Parathyroid adenoma (tissue), 2 donors: Measurements from ENCODE around the gene SOX30.

Experiments used
- H2AFZ ChIP-seq: fragments of 300-600 bp; sonication (generic); one replicate; pipeline ENCODE4 v1.7.0; 2017; ENCODE audit warnings: antibody characterized with exemption, mild to moderate bottlenecking
- H3K27ac ChIP-seq: fragments of 300-600 bp; sonication (generic); one replicate; pipeline ENCODE4 v1.7.0; 2017
- H3K27me3 ChIP-seq: fragments of 300-600 bp; sonication (generic); one replicate; pipeline ENCODE4 v1.7.0; 2017; ENCODE audit warnings: low read length; ENCODE audit not compliant: control insufficient read depth, insufficient read depth
- H3K36me3 ChIP-seq: fragments of 300-600 bp; sonication (generic); one replicate; pipeline ENCODE4 v1.7.0; 2017; ENCODE audit warnings: low read length; ENCODE audit not compliant: control insufficient read depth, insufficient read depth
- H3K4me1 ChIP-seq: fragments of 300-600 bp; sonication (generic); one replicate; pipeline ENCODE4 v1.7.0; 2017; ENCODE audit warnings: control low read depth
- H3K4me2 ChIP-seq: fragments of 300-600 bp; sonication (generic); one replicate; pipeline ENCODE4 v1.7.0; 2017; ENCODE audit warnings: low read length
- H3K4me3 ChIP-seq: fragments of 300-600 bp; sonication (generic); one replicate; pipeline ENCODE4 v1.7.0; 2017; ENCODE audit warnings: low read depth, low read length
- H3K79me2 ChIP-seq: fragments of 300-600 bp; sonication (generic); one replicate; pipeline ENCODE4 v1.7.0; 2017; ENCODE audit warnings: control low read depth
- H3K9ac ChIP-seq: fragments of 300-600 bp; sonication (generic); one replicate; pipeline ENCODE4 v1.7.0; 2017; ENCODE audit warnings: mild to moderate bottlenecking
- H3K9me3 ChIP-seq: fragments of 300-600 bp; sonication (generic); one replicate; pipeline ENCODE4 v1.7.0; 2017; ENCODE audit warnings: low read length; ENCODE audit not compliant: control insufficient read depth
- TF ChIP-seq, protein P1 (sequence below): fragments of 300-600 bp; sonication (generic); IDR thresholded peaks from one replicate; pipeline ENCODE4 v1.7.0; 2017; ENCODE audit warnings: antibody characterized with exemption, mild to moderate bottlenecking
- donor health status: primary hyperparathyroidism.

SOX30 gene

DNA sequence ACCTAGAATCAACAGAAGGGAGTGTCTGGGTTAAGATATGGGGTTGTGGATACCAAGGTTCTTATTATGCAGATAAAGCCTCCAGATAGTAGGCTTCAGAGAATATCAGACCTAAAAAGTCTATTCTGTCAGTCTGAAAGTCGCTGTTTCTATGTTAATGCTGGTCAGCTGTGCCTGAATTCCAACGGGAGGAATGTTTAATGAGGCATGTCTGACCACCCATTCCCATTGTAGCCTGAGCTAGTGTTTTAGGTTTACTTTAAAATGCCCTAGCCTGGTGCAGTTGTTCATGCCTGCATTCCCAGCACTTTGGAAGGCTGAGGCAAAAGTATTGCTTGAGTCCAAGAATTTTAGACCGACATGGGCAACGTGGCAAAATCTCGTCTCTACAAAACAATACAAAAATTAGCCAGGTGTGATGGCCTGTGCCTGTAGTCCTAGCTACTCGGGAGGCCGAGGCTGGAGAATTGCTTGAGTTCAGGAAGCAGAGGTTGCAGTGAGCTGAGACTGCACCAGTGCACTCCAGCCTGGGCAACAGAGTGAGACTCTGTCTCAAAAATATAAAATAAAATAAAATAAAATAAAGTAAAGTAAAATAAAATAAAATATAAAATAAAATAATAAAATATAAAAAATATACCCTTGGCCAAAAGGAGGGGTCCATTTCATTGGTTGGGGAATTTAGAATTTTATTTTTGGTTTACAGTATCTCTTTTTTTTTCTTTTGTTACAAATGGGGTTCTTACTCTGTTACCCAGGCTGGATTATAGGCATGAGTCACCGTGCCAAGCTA is 7.8 kb upstream of the SOX30 start:
- Histone ChIP-seq H3K9ac (no peak overlapping the region), H3K4me1 (no peaks in the 10 kb centered on the region), H3K27me3 (no peaks in the 10 kb centered on the region), H3K27ac (no peak overlapping the region), H3K4me3 (no peak overlapping the region), H3K36me3 (no peaks in the 10 kb centered on the region), H3K4me2 (no peak overlapping the region), H2AFZ (no peak overlapping the region), H3K79me2 (no peaks in the 10 kb centered on the region), H3K9me3 (no peaks in the 10 kb centered on the region)
- TF ChIP-seq, protein P1, sequence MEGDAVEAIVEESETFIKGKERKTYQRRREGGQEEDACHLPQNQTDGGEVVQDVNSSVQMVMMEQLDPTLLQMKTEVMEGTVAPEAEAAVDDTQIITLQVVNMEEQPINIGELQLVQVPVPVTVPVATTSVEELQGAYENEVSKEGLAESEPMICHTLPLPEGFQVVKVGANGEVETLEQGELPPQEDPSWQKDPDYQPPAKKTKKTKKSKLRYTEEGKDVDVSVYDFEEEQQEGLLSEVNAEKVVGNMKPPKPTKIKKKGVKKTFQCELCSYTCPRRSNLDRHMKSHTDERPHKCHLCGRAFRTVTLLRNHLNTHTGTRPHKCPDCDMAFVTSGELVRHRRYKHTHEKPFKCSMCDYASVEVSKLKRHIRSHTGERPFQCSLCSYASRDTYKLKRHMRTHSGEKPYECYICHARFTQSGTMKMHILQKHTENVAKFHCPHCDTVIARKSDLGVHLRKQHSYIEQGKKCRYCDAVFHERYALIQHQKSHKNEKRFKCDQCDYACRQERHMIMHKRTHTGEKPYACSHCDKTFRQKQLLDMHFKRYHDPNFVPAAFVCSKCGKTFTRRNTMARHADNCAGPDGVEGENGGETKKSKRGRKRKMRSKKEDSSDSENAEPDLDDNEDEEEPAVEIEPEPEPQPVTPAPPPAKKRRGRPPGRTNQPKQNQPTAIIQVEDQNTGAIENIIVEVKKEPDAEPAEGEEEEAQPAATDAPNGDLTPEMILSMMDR, result no peak

DNA sequence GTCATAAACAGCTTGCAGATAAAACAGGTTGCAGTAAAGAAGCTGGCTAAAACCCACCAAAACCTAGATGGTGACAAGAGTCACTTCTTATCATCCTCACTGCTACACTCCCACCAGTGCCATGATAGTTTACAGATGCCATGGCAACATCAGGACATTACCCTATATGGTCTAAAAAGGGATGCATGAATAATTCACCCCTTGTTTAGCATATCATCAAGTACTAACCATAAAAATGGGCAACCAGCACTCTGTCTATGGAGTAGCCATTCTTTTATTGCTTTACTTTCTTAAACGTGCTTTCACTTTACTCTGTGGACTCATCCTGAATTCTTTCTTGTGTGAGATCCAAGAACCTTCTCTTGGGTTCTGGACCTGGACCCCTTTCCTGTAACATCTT is 6.7 kb upstream of the SOX30 start:
- H3K9me3 ChIP-seq, result no peaks in the 10 kb centered on the region
- no peak overlapping the region for H3K4me2 ChIP-seq
- H2AFZ ChIP-seq, result no peak overlapping the region
- H3K27me3 ChIP-seq, result no peaks in the 10 kb centered on the region
- no peaks in the 10 kb centered on the region for H3K79me2 ChIP-seq
- TF ChIP-seq, protein P1, result no peak
- no peaks in the 10 kb centered on the region for H3K36me3 ChIP-seq
- H3K27ac ChIP-seq, result no peak overlapping the region
- no peak overlapping the region for H3K9ac ChIP-seq
- H3K4me3 ChIP-seq, result no peak overlapping the region
- no peaks in the 10 kb centered on the region for H3K4me1 ChIP-seq

DNA sequence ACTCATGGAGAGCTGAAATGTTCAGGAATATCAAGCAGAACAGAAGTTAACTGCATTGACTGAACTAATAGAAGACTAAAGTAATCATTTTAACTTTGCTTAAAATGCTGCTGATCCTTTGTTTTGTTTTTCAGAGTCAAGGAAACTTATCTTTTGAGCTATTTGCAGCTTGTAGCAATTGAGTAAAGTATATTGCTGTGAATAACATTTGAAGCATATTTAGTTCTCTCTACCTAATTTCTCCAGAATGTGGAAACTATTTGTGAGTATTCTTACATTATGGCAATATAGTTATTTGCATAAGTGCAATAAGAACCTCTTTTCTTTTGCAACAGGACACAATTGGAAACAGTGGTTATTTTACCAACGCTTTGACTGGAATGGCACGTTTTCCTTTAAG is 5.3 kb upstream of the SOX30 start:
- Histone ChIP-seq H3K4me2 (no peak overlapping the region), H2AFZ (no peak overlapping the region), H3K4me1 (no peaks in the 10 kb centered on the region), H3K9ac (no peak overlapping the region), H3K9me3 (no peaks in the 10 kb centered on the region), H3K27ac (no peak overlapping the region), H3K79me2 (no peaks in the 10 kb centered on the region), H3K4me3 (no peak overlapping the region), H3K27me3 (no peaks in the 10 kb centered on the region), H3K36me3 (no peaks in the 10 kb centered on the region)
- TF ChIP-seq, protein P1, result no peak

DNA sequence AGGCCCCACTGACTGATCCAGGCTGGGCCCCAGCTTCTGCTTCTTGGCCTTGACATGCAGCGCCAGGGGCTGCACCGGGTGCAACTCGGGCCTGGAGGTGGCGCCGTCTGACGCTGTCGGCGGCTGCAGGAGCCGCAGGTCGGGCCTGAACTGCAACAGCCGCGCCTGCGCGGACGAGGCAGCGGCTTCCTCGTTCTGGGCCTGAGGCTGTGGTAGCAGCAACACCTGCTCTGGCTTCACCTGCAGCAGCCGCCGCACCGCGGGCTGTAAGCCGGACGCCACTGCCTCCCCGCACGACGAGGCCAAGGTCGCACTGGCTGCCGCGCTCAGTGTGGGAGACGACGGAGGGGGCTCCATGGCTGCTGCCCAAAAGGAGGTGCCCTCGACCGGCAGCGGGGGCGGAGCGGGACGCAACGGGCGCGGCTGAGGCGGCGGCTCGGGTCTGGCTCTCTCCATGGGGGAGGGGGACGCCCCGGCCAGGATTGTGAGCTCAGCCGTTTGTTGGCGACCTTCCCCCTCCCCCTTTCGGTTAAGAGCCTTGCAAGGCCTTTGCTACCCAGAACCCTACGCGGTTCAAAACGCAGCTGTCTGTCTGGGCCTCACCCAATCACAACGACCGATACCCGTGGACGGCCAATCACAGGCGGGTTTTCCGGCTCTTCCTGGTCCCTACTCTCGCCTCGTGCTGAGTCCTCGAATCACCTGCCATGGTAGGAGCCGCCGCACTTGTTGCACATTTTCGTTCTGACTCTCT is 438 bp downstream of the SOX30 start:
- H2AFZ ChIP-seq, result peak overlapping the region; percentile 63
- H3K27ac ChIP-seq, result no peak overlapping the region
- H3K9ac ChIP-seq, result no peak overlapping the region

More for the DNA sequence above, 438 bp downstream of the SOX30 start:
- peak overlapping the region; percentile 33 for H3K4me3 ChIP-seq
- H3K36me3 ChIP-seq, result no peaks in the 10 kb centered on the region
- H3K4me1 ChIP-seq, result no peaks in the 10 kb centered on the region
- no peaks in the 10 kb centered on the region for H3K27me3 ChIP-seq
- H3K79me2 ChIP-seq, result no peaks in the 10 kb centered on the region
- H3K9me3 ChIP-seq, result no peaks in the 10 kb centered on the region
- TF ChIP-seq, protein P1, result no peak
- H3K4me2 ChIP-seq, result peak overlapping the region; percentile 49
